ENCODE results near the gene PRPSAP2. TPM values are rescaled to one million over a fixed set of nuclear protein-coding genes. Genes with fewer than 3 reads are reported as not detected.
A peak's percentile ranks its signal among the peaks of the same experiment; 100 is the strongest.
"Not testable (repeated sequence)": the region's sequence is repeated elsewhere in the genome, so short reads cannot be mapped to it uniquely, and the experiment has no call there.

Gene PRPSAP2
- total RNA-seq, 1 donor from 2014 or later = 145 TPM

GRCh38 chr17:18920911-18921441, 63.0 kb downstream of the PRPSAP2 start:
- no peaks in the 10 kb centered on the region for H3F3A ChIP-seq (ENCODE audit: low read depth)
- H3K4me1 Mint-ChIP-seq = peaks cover 5% of the 10 kb centered on the region
- H3K27ac ChIP-seq = no peak overlapping the region
- peaks cover 26% of the 10 kb centered on the region for H3K36me3 Mint-ChIP-seq
- H3K4me1 ChIP-seq = no peaks in the 10 kb centered on the region
- H3K27me3 ChIP-seq = no peaks in the 10 kb centered on the region
- no peaks in the 10 kb centered on the region for H3K9me3 ChIP-seq (ENCODE audit: low read depth)
- H2AFZ ChIP-seq (replicated peaks) = no peak overlapping the region
- no peak for TF ChIP-seq CTCF (IDR thresholded peaks at IDR 0.05)
- no peak for TF ChIP-seq EZH2phosphoT487 (IDR thresholded peaks at IDR 0.05)
- no peak for TF ChIP-seq EZH2 (IDR thresholded peaks at IDR 0.05)
- peaks cover 7% of the 10 kb centered on the region for H3K36me3 ChIP-seq
- peaks cover 32% of the 10 kb centered on the region for H3K79me2 ChIP-seq (ENCODE audit: low read depth)
- H3K27me3 Mint-ChIP-seq (ENCODE audit: insufficient read depth, low read depth) = peaks cover 5% of the 10 kb centered on the region
- H3K4me2 ChIP-seq = no peak overlapping the region
- peak overlapping the region; percentile 8 for H3K27ac Mint-ChIP-seq
- H3K4me3 Mint-ChIP-seq = no peak overlapping the region
- H3K9ac ChIP-seq = no peak overlapping the region
- no peaks in the 10 kb centered on the region for H3K9me3 Mint-ChIP-seq
- H4K20me1 ChIP-seq (ENCODE audit: low read depth) = peaks cover 13% of the 10 kb centered on the region
- H3K4me3 ChIP-seq = no peak overlapping the region
- DNase-seq (ENCODE audit: low spot score) = no peak

- H3K9ac ChIP-seq = no peak overlapping the region
- no peak overlapping the region for H3K4me2 ChIP-seq
- H3K27me3 ChIP-seq = no peaks in the 10 kb centered on the region
- H3K79me2 ChIP-seq (ENCODE audit: low read depth) = peaks cover 32% of the 10 kb centered on the region
- no peak overlapping the region for H2AFZ ChIP-seq (replicated peaks)
- H3K27ac ChIP-seq = no peak overlapping the region
- no peaks in the 10 kb centered on the region for H3K9me3 ChIP-seq (ENCODE audit: low read depth)
- no peak for DNase-seq (ENCODE audit: low spot score)
- H3K36me3 ChIP-seq = peaks cover 7% of the 10 kb centered on the region
- H3F3A ChIP-seq (ENCODE audit: low read depth) = no peaks in the 10 kb centered on the region
- no peaks in the 10 kb centered on the region for H3K9me3 Mint-ChIP-seq
- H4K20me1 ChIP-seq (ENCODE audit: low read depth) = peaks cover 13% of the 10 kb centered on the region
- H3K27ac Mint-ChIP-seq = peak overlapping the region; percentile 8
- H3K4me3 ChIP-seq = no peak overlapping the region
- TF ChIP-seq EZH2phosphoT487 (IDR thresholded peaks at IDR 0.05) (no peak), EZH2 (IDR thresholded peaks at IDR 0.05) (no peak), CTCF (IDR thresholded peaks at IDR 0.05) (no peak)
- H3K4me1 ChIP-seq = no peaks in the 10 kb centered on the region
- peaks cover 26% of the 10 kb centered on the region for H3K36me3 Mint-ChIP-seq
- peaks cover 5% of the 10 kb centered on the region for H3K4me1 Mint-ChIP-seq
- H3K27me3 Mint-ChIP-seq (ENCODE audit: insufficient read depth, low read depth) = peaks cover 1% of the 10 kb centered on the region
- H3K4me3 Mint-ChIP-seq = no peak overlapping the region
These were observed 63.6 kb downstream of the PRPSAP2 start for GRCh38 chr17:18921485-18921884.

- no peak overlapping the region for H3K9ac ChIP-seq
- no peaks in the 10 kb centered on the region for H3K27me3 Mint-ChIP-seq (ENCODE audit: insufficient read depth, low read depth)
- no peak overlapping the region for H3K4me3 Mint-ChIP-seq
- no peaks in the 10 kb centered on the region for H3K4me1 ChIP-seq
- H3K27ac Mint-ChIP-seq = no peak overlapping the region
- peaks cover 13% of the 10 kb centered on the region for H4K20me1 ChIP-seq (ENCODE audit: low read depth)
- peaks cover 5% of the 10 kb centered on the region for H3K4me1 Mint-ChIP-seq
- peaks cover 7% of the 10 kb centered on the region for H3K36me3 ChIP-seq
- DNase-seq (ENCODE audit: low spot score) = no peak
- peaks cover 21% of the 10 kb centered on the region for H3K36me3 Mint-ChIP-seq
- no peaks in the 10 kb centered on the region for H3F3A ChIP-seq (ENCODE audit: low read depth)
- H3K4me3 ChIP-seq = no peak overlapping the region
- no peaks in the 10 kb centered on the region for H3K9me3 ChIP-seq (ENCODE audit: low read depth)
- no peak overlapping the region for H3K4me2 ChIP-seq
- H3K79me2 ChIP-seq (ENCODE audit: low read depth) = peaks cover 32% of the 10 kb centered on the region
- no peaks in the 10 kb centered on the region for H3K27me3 ChIP-seq
- no peaks in the 10 kb centered on the region for H3K9me3 Mint-ChIP-seq
- H2AFZ ChIP-seq (replicated peaks) = no peak overlapping the region
- TF ChIP-seq EZH2phosphoT487 (IDR thresholded peaks at IDR 0.05) (no peak), EZH2 (IDR thresholded peaks at IDR 0.05) (no peak), CTCF (IDR thresholded peaks at IDR 0.05) (no peak)
- H3K27ac ChIP-seq = no peak overlapping the region
These were observed 64.1 kb downstream of the PRPSAP2 start for GRCh38 chr17:18921912-18922451.

GRCh38 chr17:18922596-18922995, 64.7 kb downstream of the PRPSAP2 start:
- not testable (repeated sequence) for H3K9me3 Mint-ChIP-seq

More at GRCh38 chr17:18922596-18922995, 64.7 kb downstream of the PRPSAP2 start:
- H3K27me3 Mint-ChIP-seq (ENCODE audit: insufficient read depth, low read depth); H3K4me1 Mint-ChIP-seq; H3K27me3 ChIP-seq; H3K36me3 ChIP-seq; H3K4me3 Mint-ChIP-seq; DNase-seq (ENCODE audit: low spot score); H3K4me1 ChIP-seq; H3K27ac ChIP-seq; H3K9ac ChIP-seq; H3K4me2 ChIP-seq; H2AFZ ChIP-seq (replicated peaks); H3F3A ChIP-seq (ENCODE audit: low read depth); H3K27ac Mint-ChIP-seq; H3K9me3 ChIP-seq (ENCODE audit: low read depth); H3K4me3 ChIP-seq: not testable (repeated sequence)
- peaks cover 21% of the 10 kb centered on the region for H3K36me3 Mint-ChIP-seq
- Histone ChIP-seq H3K79me2 (ENCODE audit: low read depth) (peaks cover 31% of the 10 kb centered on the region), H4K20me1 (ENCODE audit: low read depth) (peaks cover 13% of the 10 kb centered on the region)

Data from neural progenitor cell (in vitro differentiated cells).